ENCODE data around the gene LSM5. TPM values are rescaled to one million over a fixed set of nuclear protein-coding genes. Genes with fewer than 3 reads are reported as not detected.

LSM5 gene
- total RNA-seq, 1 donor from 2014 or later = 27.1 TPM

- no peak for ATAC-seq
- no peaks in the 10 kb centered on the region for H3K27me3 ChIP-seq (ENCODE audit: low read depth)
- H3K27ac ChIP-seq = no peak overlapping the region
- peaks cover 9% of the 10 kb centered on the region for H3K36me3 ChIP-seq
- H3K4me3 ChIP-seq = no peak overlapping the region
- no peaks in the 10 kb centered on the region for H3K9me3 ChIP-seq
- no peaks in the 10 kb centered on the region for H3K4me1 ChIP-seq
- intact Hi-C loops (cut with DNase I) = no loop called here
- no peak for DNase-seq
- no peak for TF ChIP-seq CTCF (IDR thresholded peaks at IDR 0.05)
Measured at GRCh38 chr7:32481176-32481575, 9.0 kb downstream of the LSM5 start.

- no peak overlapping the region for H3K4me3 ChIP-seq
- DNase-seq = no peak
- H3K27ac ChIP-seq = no peak overlapping the region
- no peaks in the 10 kb centered on the region for H3K27me3 ChIP-seq (ENCODE audit: low read depth)
- no peak for ATAC-seq
- intact Hi-C loops (cut with DNase I) = no loop called here
- H3K9me3 ChIP-seq = no peaks in the 10 kb centered on the region
- H3K36me3 ChIP-seq = no peaks in the 10 kb centered on the region
- peak; percentile 53 for TF ChIP-seq CTCF (IDR thresholded peaks at IDR 0.05)
- no peaks in the 10 kb centered on the region for H3K4me1 ChIP-seq
Measured at GRCh38 chr7:32479574-32480200, 10.5 kb downstream of the LSM5 start.

- H3K27me3 ChIP-seq (ENCODE audit: low read depth) = no peaks in the 10 kb centered on the region
- no peaks in the 10 kb centered on the region for H3K36me3 ChIP-seq
- no peak overlapping the region for H3K4me3 ChIP-seq
- H3K9me3 ChIP-seq = no peaks in the 10 kb centered on the region
- TF ChIP-seq CTCF (IDR thresholded peaks at IDR 0.05) = no peak
- DNase-seq = no peak
- intact Hi-C loops (cut with DNase I) = no loop called here
- no peak overlapping the region for H3K27ac ChIP-seq
- no peaks in the 10 kb centered on the region for H3K4me1 ChIP-seq
- no peak for ATAC-seq
Measured at GRCh38 chr7:32477649-32477980, 12.6 kb downstream of the LSM5 start.

- intact Hi-C loops (cut with DNase I) = no loop called here
Measured at GRCh38 chr7:32476816-32477648, 13.1 kb downstream of the LSM5 start.

DNA sequence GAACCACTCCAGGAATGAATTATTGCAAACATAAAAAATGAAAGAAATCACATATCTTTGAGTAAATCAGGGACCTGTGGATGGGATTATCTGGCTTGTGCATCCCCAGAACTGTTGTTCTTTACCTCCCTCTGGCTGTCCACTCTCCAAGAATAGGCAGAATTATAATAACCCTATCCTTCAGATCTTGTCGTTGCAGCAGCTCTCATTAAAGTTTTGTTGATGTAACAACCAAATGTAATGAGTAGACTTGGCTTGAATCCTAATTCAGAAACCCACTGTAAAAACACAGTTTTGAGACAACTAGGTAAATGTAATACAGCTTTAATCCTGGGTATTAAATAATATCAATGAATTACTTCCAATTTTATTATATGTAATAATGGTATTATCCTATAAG is 16.2 kb downstream of the LSM5 start:
- no peak for TF ChIP-seq CTCF (IDR thresholded peaks at IDR 0.05)
- H3K27me3 ChIP-seq (ENCODE audit: low read depth) = no peaks in the 10 kb centered on the region
- DNase-seq (no peak), ATAC-seq (no peak)
- intact Hi-C loops (cut with DNase I) = no loop called here
- no peak overlapping the region for H3K27ac ChIP-seq
- no peaks in the 10 kb centered on the region for H3K9me3 ChIP-seq
- H3K4me3 ChIP-seq = no peak overlapping the region
- H3K36me3 ChIP-seq = no peaks in the 10 kb centered on the region
- H3K4me1 ChIP-seq = no peaks in the 10 kb centered on the region

More at GRCh38 chr7:32476816-32477648, 13.1 kb downstream of the LSM5 start:
- Histone ChIP-seq H3K27me3 (ENCODE audit: low read depth) (no peaks in the 10 kb centered on the region), H3K4me3 (no peak overlapping the region), H3K27ac (no peak overlapping the region), H3K9me3 (no peaks in the 10 kb centered on the region), H3K4me1 (no peaks in the 10 kb centered on the region), H3K36me3 (no peaks in the 10 kb centered on the region)
- no peak for TF ChIP-seq CTCF (IDR thresholded peaks at IDR 0.05)
- DNase-seq (no peak), ATAC-seq (no peak)

Measured in lower lobe of right lung (tissue), 2 donors.